ENCODE measurements around the gene C22orf42.

C22orf42 gene

DNA sequence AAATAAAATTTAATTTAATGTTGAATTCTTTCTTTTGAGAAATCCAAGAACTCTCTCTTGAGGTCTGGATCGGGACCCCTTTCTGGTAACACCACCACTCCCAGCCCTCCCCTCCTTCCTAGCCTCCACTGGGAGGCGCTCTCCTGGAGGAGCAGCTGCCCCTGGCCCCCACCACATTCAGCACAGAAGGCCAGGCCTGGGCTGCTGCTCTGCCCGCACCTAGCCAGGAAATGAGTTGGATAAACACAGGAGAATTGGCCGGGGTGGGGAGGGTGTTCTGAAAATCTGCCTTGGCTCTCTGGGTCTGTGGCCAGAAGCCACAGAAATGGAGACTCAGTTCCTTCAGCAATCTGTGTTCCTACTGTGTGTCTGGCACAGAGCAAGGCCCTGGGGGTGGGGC lies 31.2 kb downstream of the C22orf42 start:
- Histone ChIP-seq H3K4me3 (replicated peaks; ENCODE audit: insufficient read depth, low read length) (no peak overlapping the region), H3K27me3 (ENCODE audit: insufficient read depth, poor library complexity, severe bottlenecking) (no peaks in the 10 kb centered on the region), H3K27ac (replicated peaks) (no peak overlapping the region)
- no peak for DNase-seq (ENCODE audit: low read depth in 1 of 2, low spot score in 1 of 2)
- TF ChIP-seq, protein P1, sequence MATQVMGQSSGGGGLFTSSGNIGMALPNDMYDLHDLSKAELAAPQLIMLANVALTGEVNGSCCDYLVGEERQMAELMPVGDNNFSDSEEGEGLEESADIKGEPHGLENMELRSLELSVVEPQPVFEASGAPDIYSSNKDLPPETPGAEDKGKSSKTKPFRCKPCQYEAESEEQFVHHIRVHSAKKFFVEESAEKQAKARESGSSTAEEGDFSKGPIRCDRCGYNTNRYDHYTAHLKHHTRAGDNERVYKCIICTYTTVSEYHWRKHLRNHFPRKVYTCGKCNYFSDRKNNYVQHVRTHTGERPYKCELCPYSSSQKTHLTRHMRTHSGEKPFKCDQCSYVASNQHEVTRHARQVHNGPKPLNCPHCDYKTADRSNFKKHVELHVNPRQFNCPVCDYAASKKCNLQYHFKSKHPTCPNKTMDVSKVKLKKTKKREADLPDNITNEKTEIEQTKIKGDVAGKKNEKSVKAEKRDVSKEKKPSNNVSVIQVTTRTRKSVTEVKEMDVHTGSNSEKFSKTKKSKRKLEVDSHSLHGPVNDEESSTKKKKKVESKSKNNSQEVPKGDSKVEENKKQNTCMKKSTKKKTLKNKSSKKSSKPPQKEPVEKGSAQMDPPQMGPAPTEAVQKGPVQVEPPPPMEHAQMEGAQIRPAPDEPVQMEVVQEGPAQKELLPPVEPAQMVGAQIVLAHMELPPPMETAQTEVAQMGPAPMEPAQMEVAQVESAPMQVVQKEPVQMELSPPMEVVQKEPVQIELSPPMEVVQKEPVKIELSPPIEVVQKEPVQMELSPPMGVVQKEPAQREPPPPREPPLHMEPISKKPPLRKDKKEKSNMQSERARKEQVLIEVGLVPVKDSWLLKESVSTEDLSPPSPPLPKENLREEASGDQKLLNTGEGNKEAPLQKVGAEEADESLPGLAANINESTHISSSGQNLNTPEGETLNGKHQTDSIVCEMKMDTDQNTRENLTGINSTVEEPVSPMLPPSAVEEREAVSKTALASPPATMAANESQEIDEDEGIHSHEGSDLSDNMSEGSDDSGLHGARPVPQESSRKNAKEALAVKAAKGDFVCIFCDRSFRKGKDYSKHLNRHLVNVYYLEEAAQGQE (IDR thresholded peaks at IDR 0.05; ENCODE audit: insufficient replicate concordance, low read depth): no peak
- TF ChIP-seq GABPA (IDR thresholded peaks at IDR 0.05; ENCODE audit: low read depth): no peak
- no peak for TF ChIP-seq CTCF (IDR thresholded peaks at IDR 0.05; ENCODE audit: insufficient read depth, low read length)
- no peak for TF ChIP-seq POLR2AphosphoS5 (IDR thresholded peaks at IDR 0.05; ENCODE audit: low read depth)
- no peak for TF ChIP-seq SPI1 (IDR thresholded peaks at IDR 0.05; ENCODE audit: borderline replicate concordance, low read depth)

- no peak for DNase-seq (ENCODE audit: low read depth in 1 of 2, low spot score in 1 of 2)
- no peak overlapping the region for H3K4me3 ChIP-seq (replicated peaks; ENCODE audit: insufficient read depth, low read length)
- no peaks in the 10 kb centered on the region for H3K27me3 ChIP-seq (ENCODE audit: insufficient read depth, poor library complexity, severe bottlenecking)
- TF ChIP-seq SPI1 (IDR thresholded peaks at IDR 0.05; ENCODE audit: borderline replicate concordance, low read depth): no peak
- TF ChIP-seq, protein P1 (IDR thresholded peaks at IDR 0.05; ENCODE audit: insufficient replicate concordance, low read depth): no peak
- no peak for TF ChIP-seq CTCF (IDR thresholded peaks at IDR 0.05; ENCODE audit: insufficient read depth, low read length)
- no peak for TF ChIP-seq POLR2AphosphoS5 (IDR thresholded peaks at IDR 0.05; ENCODE audit: low read depth)
- no peak for TF ChIP-seq GABPA (IDR thresholded peaks at IDR 0.05; ENCODE audit: low read depth)
- H3K27ac ChIP-seq (replicated peaks): no peak overlapping the region
Observed at GRCh38 chr22:32123657-32124056, 35.4 kb downstream of the C22orf42 start.

GRCh38 chr22:32122899-32123298 lies 36.2 kb downstream of the C22orf42 start:
- Histone ChIP-seq H3K27me3 (ENCODE audit: insufficient read depth, poor library complexity, severe bottlenecking) (no peaks in the 10 kb centered on the region), H3K27ac (replicated peaks) (no peak overlapping the region), H3K4me3 (replicated peaks; ENCODE audit: insufficient read depth, low read length) (no peak overlapping the region)
- DNase-seq (ENCODE audit: low read depth in 1 of 2, low spot score in 1 of 2): no peak
- TF ChIP-seq SPI1 (IDR thresholded peaks at IDR 0.05; ENCODE audit: borderline replicate concordance, low read depth) (no peak), POLR2AphosphoS5 (IDR thresholded peaks at IDR 0.05; ENCODE audit: low read depth) (no peak), CTCF (IDR thresholded peaks at IDR 0.05; ENCODE audit: insufficient read depth, low read length) (no peak), GABPA (IDR thresholded peaks at IDR 0.05; ENCODE audit: low read depth) (no peak)
- TF ChIP-seq, protein P1 (IDR thresholded peaks at IDR 0.05; ENCODE audit: insufficient replicate concordance, low read depth): no peak
